Stimulated activated CD4-positive, alpha-beta T cell treated with anti-CD3 and anti-CD28 coated beads, Interleukin-2, amount 100 ng/mL, for 24 hours (primary cell): ENCODE measurements around the gene PCDHA3.
"Not testable (repeated sequence)": the region's sequence is repeated elsewhere in the genome, so short reads cannot be mapped to it uniquely, and the experiment has no call there.

Experiments
- DNase-seq, 2 donors: peaks; one replicate each; pipeline ENCODE4 v3.0.0-alpha.2; 2020

Gene PCDHA3

DNA sequence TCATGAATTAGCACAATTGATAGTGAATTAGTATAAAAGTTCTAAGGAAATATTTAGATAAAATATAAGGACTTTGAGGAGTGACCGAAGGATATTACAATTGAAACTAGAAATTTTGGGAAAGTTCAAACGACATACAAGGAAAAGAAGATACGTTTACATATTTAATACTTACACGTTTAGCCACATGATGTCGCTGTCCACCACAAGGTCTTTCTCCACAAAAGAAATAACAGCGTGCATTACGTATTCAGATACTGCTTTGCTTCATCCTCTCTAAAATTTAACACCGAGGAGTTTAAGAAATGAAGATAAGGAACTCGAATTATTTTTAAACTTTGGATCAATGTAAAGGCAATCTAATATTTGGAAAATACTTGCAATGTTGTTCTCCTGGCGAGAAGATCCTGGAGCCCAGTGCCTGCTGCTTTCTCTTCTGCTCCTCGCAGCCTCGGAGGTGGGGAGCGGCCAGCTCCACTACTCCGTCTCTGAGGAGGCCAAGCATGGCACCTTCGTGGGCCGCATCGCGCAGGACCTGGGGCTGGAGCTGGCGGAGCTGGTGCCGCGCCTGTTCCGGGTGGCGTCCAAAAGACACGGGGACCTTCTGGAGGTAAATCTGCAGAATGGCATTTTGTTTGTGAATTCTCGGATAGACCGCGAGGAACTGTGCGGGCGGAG lies at the start of gene PCDHA3:
Gene PCDHA3, plus strand, starts transcription at position 242 of the 678 bp plus-strand sequence.
- DNase-seq: no peak

- DNase-seq: no peak
Observed at GRCh38 chr5:140753561-140753960, 47.3 kb upstream of the PCDHA3 start.

DNA sequence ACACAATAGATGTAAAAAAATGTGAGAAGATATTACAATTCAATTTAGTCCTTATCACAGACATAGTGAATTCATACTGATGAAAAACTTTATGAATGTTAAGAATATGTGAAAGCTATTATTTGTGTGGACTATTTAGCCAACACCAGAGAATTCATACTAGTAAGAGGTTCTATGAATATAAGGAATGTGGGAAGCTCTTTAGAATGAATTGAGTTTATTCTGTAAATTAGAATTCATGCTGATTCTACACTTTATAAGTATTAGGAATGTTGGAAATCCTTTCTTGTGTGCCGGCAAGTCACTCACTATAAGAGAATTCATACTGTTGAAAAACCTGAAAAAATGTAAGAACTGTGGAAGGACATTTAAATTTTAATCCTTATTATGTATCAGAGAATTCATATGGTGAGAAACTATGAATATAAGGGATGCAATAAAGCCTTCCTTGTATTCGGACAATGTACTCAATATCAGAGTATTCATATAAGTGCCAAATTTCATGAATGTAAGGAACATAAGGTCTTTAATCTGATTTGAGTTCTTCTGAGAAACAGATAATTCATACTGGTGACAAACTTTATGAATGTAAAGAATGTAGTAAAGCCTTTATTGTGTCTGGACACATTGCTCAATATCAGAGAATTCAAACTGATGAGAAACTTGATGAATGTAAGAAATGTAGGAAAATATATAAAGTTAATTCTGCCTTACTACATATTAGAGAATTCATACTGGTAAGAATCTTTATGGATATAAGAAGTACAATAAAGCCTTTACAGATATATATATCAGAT lies 36.5 kb upstream of the PCDHA3 start:
- no peak for DNase-seq

GRCh38 chr5:140767444-140767843 lies 33.4 kb upstream of the PCDHA3 start:
- no peak for DNase-seq

- no peak for DNase-seq
Observed at GRCh38 chr5:140780512-140780911, 20.3 kb upstream of the PCDHA3 start.

GRCh38 chr5:140785905-140786686 lies 14.8 kb upstream of the PCDHA3 start, which contains the start of gene PCDHA1:
PCDHA1 (plus strand) TSS chr5:140786140.
- DNase-seq: no peak

DNA sequence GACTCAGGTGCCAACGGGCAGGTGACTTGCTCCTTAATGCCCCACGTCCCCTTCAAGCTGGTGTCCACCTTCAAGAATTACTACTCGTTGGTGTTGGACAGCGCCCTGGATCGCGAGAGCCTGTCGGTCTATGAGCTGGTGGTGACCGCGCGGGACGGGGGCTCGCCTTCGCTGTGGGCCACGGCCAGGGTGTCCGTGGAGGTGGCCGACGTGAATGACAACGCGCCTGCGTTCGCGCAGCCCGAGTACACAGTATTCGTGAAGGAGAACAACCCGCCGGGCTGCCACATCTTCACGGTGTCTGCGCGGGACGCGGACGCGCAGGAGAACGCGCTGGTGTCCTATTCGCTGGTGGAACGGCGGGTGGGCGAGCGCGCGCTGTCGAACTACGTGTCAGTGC lies 13.4 kb upstream of the PCDHA3 start:
- DNase-seq: not testable (repeated sequence)

GRCh38 chr5:140787849-140788504 lies 12.9 kb upstream of the PCDHA3 start:
- not testable (repeated sequence) for DNase-seq

DNA sequence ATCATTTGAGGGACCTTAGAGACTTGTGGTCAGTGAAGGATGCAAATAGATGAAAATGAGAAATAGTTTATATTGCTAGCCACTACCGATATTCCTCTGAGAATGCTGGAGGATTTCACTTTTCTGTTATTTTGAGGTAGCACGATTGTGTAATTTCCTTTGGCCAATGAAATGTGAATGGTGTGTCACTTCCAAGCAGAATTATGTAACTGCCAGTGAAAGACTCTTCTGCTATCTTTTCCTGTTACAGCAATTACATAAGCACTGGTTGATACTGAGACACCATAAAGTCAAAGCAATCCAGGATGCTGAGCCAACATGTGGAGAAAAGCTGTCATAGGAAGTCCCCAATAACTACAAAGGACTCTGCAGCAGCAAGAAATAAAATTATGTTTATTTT lies 9.8 kb upstream of the PCDHA3 start:
- DNase-seq: no peak

GRCh38 chr5:140794595-140795258 lies 6.1 kb upstream of the PCDHA3 start, which contains the start of gene PCDHA2:
PCDHA2 (plus strand) TSS chr5:140794852.
- no peak for DNase-seq

DNA sequence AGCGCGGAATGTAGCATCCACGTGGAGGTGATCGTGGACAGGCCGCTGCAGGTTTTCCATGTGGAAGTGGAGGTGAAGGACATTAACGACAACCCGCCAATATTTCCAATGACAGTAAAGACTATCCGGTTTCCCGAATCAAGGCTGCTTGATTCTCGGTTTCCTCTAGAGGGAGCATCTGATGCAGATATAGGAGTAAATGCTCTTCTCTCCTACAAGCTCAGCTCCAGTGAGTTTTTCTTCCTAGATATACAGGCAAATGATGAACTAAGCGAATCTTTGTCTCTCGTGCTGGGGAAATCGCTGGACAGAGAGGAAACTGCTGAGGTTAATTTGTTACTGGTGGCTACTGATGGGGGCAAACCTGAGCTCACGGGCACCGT lies 5.6 kb upstream of the PCDHA3 start:
- DNase-seq: no peak

DNA sequence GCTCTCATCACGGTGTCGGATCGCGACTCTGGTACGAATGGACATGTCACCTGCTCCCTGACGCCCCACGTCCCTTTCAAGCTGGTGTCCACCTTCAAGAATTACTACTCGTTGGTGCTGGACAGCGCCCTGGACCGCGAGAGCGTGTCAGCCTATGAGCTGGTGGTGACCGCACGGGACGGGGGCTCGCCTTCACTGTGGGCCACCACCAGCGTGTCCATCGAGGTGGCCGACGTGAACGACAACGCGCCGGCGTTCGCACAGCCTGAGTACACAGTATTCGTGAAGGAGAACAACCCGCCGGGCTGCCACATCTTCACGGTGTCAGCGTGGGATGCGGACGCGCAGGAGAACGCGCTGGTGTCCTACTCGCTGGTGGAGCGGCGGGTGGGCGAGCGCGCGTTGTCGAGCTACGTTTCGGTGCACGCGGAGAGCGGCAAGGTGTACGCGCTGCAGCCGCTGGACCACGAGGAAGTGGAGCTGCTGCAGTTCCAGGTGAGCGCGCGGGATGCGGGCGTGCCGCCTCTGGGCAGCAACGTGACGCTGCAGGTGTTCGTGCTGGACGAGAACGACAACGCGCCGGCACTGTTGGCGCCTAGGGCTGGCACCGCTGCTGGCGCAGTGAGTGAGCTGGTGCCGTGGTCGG lies 4.7 kb upstream of the PCDHA3 start:
- not testable (repeated sequence) for DNase-seq

GRCh38 chr5:140796718-140797095 lies 4.2 kb upstream of the PCDHA3 start:
- no peak for DNase-seq

GRCh38 chr5:140801494-140801841 lies 611 bp downstream of the PCDHA3 start:
- DNase-seq: no peak

DNA sequence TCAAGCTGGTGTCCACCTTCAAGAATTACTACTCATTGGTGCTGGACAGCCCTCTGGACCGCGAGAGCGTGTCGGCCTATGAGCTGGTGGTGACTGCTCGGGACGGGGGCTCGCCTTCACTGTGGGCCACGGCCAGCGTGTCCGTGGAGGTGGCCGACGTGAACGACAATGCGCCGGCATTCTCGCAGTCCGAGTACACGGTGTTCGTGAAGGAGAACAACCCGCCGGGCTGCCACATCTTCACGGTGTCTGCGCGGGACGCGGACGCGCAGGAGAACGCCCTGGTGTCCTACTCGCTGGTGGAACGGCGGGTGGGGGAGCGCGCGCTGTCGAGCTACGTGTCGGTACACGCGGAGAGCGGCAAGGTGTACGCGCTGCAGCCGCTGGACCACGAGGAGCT lies 1.5 kb downstream of the PCDHA3 start:
- not testable (repeated sequence) for DNase-seq

GRCh38 chr5:140802781-140803271 lies 2.0 kb downstream of the PCDHA3 start:
- no peak for DNase-seq

DNA sequence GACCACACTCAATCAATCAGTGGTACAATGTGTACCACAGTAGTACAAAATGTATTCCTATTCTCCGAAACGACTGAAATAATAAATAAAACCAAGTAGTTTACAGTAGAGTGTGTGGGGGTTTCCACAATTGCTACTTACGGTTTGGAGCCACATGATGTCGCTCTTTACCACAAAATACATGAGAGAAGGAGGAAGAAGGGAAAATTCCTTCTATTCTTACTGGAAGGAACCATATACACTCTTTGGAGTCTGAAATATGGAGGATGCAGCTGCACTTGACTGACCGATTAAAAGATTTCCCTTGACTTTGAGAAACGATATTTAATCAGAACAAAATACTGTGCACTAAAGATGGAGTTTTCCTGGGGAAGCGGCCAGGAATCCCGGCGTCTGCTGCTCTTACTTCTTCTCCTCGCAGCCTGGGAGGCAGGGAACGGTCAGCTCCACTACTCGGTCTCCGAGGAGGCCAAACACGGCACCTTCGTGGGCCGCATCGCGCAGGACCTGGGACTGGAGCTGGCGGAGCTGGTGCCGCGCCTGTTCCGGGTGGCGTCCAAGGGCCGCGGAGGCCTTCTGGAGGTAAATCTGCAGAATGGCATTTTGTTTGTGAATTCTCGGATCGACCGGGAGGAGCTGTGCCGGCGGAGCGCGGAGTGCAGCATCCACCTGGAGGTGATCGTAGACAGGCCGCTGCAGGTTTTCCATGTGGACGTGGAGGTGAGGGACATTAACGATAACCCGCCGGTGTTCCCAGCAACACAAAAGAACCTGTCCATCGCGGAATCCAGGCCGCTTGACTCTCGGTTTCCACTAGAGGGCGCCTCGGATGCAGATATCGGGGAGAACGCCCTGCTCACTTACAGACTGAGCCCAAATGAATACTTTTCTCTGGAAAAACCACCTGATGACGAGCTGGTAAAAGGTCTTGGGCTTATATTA lies 6.2 kb downstream of the PCDHA3 start, which contains the start of gene PCDHA4:
Gene PCDHA4, plus strand, starts transcription at position 235 of the 942 bp plus-strand sequence.
- peak in 1 of 2 donors; percentile 39 for DNase-seq

- DNase-seq: not testable (repeated sequence)
Observed at GRCh38 chr5:140808241-140808888, 7.5 kb downstream of the PCDHA3 start.

- DNase-seq: no peak
Observed at GRCh38 chr5:140808889-140809291, 8.0 kb downstream of the PCDHA3 start.
